ENCODE measurements around the gene NFKBIB.
A peak's percentile ranks its signal among the peaks of the same experiment; 100 is the strongest.
"Not testable (repeated sequence)": the region's sequence is repeated elsewhere in the genome, so short reads cannot be mapped to it uniquely, and the experiment has no call there.

The NFKBIB gene

GRCh38 chr19:38852231-38853044 is 47.3 kb upstream of the NFKBIB start:
- peak overlapping the region; percentile 76 for H3K4me3 ChIP-seq (ENCODE audit: low read depth, low read length)
- DNase-seq (ENCODE audit: low read depth): peak; percentile 77
- TF ChIP-seq CTCF (IDR thresholded peaks at IDR 0.05; ENCODE audit: low read depth, low read length) (no peak), POLR2A (IDR thresholded peaks at IDR 0.05; ENCODE audit: extremely low read depth, insufficient read length) (no peak), MYC (IDR thresholded peaks at IDR 0.05; ENCODE audit: low read depth, low read length) (no peak), MAX (IDR thresholded peaks at IDR 0.05; ENCODE audit: low read depth, low read length) (no peak)

GRCh38 chr19:38853214-38853613 is 46.6 kb upstream of the NFKBIB start:
- TF ChIP-seq MYC (IDR thresholded peaks at IDR 0.05; ENCODE audit: low read depth, low read length) (no peak), CTCF (IDR thresholded peaks at IDR 0.05; ENCODE audit: low read depth, low read length) (no peak), POLR2A (IDR thresholded peaks at IDR 0.05; ENCODE audit: extremely low read depth, insufficient read length) (no peak), MAX (IDR thresholded peaks at IDR 0.05; ENCODE audit: low read depth, low read length) (no peak)
- H3K4me3 ChIP-seq (ENCODE audit: low read depth, low read length): peak overlapping the region; percentile 76
- DNase-seq (ENCODE audit: low read depth): no peak

GRCh38 chr19:38854961-38855360 is 44.8 kb upstream of the NFKBIB start:
- DNase-seq (ENCODE audit: low read depth); H3K4me3 ChIP-seq (ENCODE audit: low read depth, low read length): not testable (repeated sequence)

- DNase-seq (ENCODE audit: low read depth); H3K4me3 ChIP-seq (ENCODE audit: low read depth, low read length): not testable (repeated sequence)
These were observed 44.0 kb upstream of the NFKBIB start for GRCh38 chr19:38855751-38856150.

GRCh38 chr19:38856813-38857212 is 43.0 kb upstream of the NFKBIB start:
- TF ChIP-seq POLR2A (IDR thresholded peaks at IDR 0.05; ENCODE audit: extremely low read depth, insufficient read length) (no peak), MYC (IDR thresholded peaks at IDR 0.05; ENCODE audit: low read depth, low read length) (no peak), CTCF (IDR thresholded peaks at IDR 0.05; ENCODE audit: low read depth, low read length) (no peak), MAX (IDR thresholded peaks at IDR 0.05; ENCODE audit: low read depth, low read length) (no peak)
- no peak for DNase-seq (ENCODE audit: low read depth)
- no peak overlapping the region for H3K4me3 ChIP-seq (ENCODE audit: low read depth, low read length)

- H3K4me3 ChIP-seq (ENCODE audit: low read depth, low read length); DNase-seq (ENCODE audit: low read depth): not testable (repeated sequence)
These were observed 40.1 kb upstream of the NFKBIB start for GRCh38 chr19:38859631-38860204.

GRCh38 chr19:38861368-38861767 is 38.4 kb upstream of the NFKBIB start:
- TF ChIP-seq MYC (IDR thresholded peaks at IDR 0.05; ENCODE audit: low read depth, low read length) (no peak), POLR2A (IDR thresholded peaks at IDR 0.05; ENCODE audit: extremely low read depth, insufficient read length) (no peak), CTCF (IDR thresholded peaks at IDR 0.05; ENCODE audit: low read depth, low read length) (no peak), MAX (IDR thresholded peaks at IDR 0.05; ENCODE audit: low read depth, low read length) (no peak)
- no peak for DNase-seq (ENCODE audit: low read depth)
- no peak overlapping the region for H3K4me3 ChIP-seq (ENCODE audit: low read depth, low read length)
